GM12875 (cell line): ENCODE data around the gene CCDC70.
A peak's percentile ranks its signal among the peaks of the same experiment; 100 is the strongest.

Source experiments
- H3K4me3 ChIP-seq: one replicate; pipeline ENCODE4 v1.5.1; 2011; ENCODE audit warnings: low read depth, low read length, control low read depth
- CTCF ChIP-seq: IDR thresholded peaks from 2 replicates; pipeline ENCODE4 v1.5.1; 2011; ENCODE audit warnings: low read depth, mild to moderate bottlenecking, control low read depth, inconsistent platforms, low read length, moderate library complexity, borderline replicate concordance; ENCODE audit not compliant: insufficient read depth

Gene CCDC70

DNA sequence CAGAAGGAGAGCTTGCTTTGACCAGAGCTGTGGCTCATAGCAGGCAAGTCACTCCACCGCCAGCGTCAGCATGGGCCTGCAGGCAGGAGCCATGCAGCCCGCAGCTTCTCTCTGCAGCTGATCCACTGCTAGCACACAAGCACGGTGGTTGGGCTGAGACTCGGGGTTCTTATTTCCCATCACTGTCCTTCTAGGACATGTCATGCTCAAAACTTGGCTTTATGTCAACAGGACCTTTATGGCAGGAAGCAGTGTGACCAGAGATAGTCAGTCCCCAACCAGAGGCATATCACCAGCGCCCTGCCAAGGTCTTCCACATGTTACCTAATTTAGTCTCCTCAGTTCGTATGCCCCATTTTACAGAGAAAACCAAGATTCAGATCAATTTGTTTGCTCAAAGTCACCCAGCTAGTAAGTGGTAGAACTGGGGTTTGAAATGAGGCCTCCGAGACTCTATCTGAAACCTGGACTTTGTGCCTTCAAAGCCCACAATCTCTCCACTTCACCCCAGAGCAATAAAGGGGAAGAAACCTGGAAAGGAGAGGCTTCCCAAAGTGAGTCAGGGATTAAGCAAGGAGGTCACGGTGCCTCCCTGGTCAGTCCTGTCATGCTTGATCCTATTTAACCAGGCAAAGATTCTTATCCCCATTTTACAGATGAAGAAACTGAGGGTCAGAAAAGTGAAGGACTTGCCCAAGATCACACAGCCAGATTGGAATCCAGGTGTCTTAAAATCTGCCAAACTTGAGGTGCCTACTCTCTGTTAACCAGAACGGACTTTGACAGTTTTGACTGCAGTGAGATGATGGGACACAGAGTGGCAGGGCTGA lies 21.8 kb upstream of the CCDC70 start:
- H3K4me3 ChIP-seq, result no peak overlapping the region
- TF ChIP-seq CTCF, result no peak

DNA sequence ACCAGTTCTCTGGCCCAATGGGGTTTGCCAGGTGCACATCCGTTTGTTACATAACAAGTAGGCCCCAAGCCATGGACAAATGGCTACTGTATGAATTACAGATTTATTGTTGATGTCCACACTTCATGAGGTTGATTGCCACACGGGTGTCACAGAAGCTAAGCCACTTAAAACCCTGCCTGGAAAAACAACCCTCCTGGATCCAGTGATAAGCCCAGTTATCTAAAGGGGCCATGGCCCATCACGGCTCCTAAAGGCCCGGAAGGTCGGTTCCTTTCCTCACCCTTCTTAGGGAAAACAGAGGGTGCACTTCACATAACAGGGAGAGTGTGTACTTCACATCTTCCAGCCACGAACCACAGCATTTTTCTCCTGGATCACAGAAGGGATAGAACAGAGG lies 20.9 kb upstream of the CCDC70 start:
- H3K4me3 ChIP-seq, result no peak overlapping the region
- no peak for TF ChIP-seq CTCF

GRCh38 chr13:51841732-51842131 lies 20.0 kb upstream of the CCDC70 start:
- TF ChIP-seq CTCF, result no peak
- H3K4me3 ChIP-seq, result no peak overlapping the region

GRCh38 chr13:51843529-51843928 lies 18.2 kb upstream of the CCDC70 start:
- no peak overlapping the region for H3K4me3 ChIP-seq
- no peak for TF ChIP-seq CTCF

DNA sequence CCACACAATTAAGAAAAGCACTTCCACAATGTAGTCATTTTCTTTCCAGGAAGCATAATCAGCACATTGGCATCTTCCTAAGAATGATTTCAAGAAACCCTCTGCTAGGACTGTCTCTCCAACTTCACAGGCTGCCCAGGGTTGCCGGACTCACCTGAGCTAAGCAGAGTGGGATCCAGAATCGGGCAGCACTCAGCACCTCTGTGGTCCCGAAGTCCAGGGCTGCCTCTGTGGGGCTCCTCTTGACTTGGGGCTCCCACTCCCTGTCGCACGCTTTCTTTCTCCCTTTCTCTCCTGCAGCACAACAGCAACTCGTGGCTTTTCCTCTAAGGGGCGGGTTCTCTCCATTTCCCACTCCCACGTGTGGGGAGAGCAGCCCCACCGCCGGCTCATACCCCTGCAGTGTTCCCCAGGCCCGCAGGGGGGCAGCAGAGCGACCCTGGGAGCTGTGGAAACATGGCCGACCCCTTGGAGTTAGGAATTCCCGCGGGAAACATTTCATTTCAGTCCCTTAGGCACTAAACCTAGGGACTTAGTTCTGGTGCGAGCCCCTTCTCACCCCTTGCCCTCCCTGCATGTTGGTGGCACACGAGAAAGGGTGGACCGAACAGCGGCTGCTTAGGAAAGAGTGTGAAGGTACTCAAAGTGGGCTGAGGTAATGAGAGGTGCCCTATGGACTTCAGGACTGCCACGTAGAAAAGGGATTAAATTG lies 16.8 kb upstream of the CCDC70 start, which contains the start of gene TMEM272:
TSS of gene TMEM272 (minus strand) at position 316 of the 712 bp plus-strand sequence. CDS start 6,647 bp downstream, outside the sequence.
- TF ChIP-seq CTCF, result peak; percentile 94
- H3K4me3 ChIP-seq, result no peak within 1 kb of the TSS

DNA sequence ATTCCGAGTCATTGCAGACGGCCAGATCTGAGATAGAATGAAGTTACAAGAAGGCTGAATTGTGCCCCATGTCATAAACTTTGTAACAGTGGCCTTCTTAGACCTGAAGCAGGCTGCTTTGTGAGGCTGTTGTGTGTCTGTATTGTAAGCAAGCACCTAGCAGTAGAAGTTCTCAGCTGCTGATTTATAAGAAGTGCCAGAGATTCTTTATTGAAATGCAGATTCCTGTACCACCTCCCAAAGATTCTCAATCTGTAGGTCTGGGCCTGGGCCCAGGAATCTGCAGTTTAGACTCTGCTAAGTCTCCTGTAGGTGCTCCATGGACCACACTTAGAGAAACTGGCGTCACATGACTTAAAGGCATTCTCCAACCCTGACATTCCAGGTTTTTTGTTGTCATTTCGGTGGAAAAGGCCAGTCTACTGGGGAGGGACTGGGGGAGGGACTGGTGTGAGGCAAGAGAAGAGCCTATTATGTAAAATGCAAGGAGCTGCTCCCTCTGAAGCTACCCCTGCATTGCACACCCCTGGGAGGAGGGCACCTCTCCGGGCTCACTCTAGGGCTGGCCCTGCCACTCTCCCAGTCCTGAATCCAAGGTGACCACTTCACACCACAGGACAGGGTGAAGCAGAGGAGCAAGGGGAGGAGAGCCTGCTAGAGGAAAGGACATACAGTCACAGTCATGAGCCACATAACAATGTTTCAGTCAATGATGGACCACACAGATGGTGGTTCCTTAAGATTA lies 16.0 kb upstream of the CCDC70 start:
- TF ChIP-seq CTCF, result no peak
- H3K4me3 ChIP-seq, result no peak overlapping the region
